HG03060 (cell line): ENCODE results near the gene NUP188.
"Not testable (repeated sequence)": the region's sequence is repeated elsewhere in the genome, so short reads cannot be mapped to it uniquely, and the experiment has no call there.

Experiments used
- ATAC-seq: cut with Tn5 transposase; IDR thresholded peaks from one replicate; pipeline ENCODE4 v1.9.1; 2021; ENCODE audit warnings: low read depth, moderate number of reproducible peaks; ENCODE audit not compliant: unreplicated experiment

Gene NUP188

DNA sequence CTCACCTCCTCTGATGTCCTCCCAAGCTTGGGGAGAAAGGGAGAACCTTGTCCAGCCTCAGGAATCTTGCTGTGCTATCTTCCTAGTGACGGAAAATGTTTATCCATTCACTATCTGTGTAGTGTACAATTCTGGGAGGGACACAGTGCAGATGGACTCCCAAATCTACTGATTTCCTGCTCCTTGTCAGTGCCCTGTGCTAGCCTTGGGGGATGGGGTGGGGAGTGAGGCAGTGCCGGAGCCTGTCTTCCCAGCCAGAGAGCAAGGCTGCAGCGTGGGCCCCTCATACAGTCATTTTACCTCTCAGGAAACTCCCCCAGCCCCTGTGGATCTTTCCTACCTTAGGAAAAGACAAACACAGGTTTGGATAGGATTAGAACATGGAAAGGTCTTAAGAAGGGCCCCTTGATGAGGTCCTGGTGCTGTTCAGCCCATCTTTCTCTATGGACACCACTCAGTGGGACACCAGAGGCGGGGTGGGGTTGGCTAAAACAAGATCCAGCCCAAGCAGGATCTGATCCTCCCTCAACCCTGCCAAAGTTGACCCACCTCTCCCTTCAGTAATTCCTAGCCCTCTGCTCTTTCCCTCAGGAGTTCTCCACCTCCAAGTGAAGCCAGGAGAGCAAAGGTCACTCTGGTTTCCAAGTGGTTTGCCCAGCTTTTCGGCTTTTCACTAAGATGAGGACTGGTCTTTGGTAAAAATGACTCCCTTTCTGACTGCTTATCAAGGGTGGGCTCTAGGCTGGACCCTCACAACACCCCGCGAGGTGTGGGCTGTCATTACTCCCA, 3.5 kb upstream of the NUP188 start:
- ATAC-seq = no peak

DNA sequence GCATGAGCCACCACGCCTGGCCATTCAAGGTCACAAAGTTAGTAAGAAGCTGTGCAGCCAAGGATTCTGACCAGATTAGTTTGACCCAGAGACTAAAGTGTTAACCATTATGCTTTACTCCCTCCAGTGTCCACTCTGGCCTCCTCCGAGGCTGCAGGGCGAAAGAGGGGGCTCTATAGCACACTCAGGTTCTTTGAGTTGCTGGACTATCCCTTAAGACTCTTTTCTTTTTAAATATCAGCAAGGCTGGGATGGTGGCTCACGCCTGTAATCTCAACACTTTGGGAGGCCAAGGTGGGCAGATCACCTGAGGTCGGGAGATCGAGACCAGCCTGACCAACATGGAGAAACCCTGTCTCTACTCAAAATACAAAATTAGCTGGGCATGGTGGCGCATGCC, 2.5 kb upstream of the NUP188 start:
- ATAC-seq = not testable (repeated sequence)

DNA sequence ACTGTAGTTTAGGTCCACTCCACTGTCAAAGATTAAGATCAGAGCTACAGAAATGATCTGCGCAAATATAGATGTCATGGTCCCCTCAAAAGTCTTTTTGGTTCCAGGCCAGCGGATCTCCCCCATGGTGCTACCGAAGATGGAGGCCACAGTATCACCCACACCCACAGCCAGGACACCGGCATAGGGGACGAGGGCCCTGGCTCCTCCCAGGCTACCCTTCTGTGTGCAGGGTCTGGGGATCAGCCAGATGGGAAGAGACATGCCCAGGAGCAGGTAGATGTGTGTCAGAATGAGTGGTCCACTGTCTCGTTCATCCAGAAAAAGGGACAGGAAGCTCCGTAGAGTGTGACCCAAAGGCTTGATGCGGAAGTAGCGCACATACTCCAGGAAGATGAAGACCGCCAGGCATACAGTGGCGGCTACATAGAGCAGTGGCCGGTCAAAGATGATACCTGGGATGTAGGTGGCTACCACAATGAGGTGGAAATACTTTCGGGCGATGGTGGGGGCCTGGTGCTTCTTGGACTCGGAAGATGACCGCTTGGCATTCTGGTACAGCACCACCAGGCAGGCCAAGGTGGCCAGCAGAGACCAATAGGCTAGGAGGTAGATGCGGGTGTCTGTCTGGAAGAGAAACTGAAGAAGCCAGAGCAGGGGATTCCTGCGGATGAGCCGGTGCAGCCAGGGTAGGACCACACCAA, 1.5 kb upstream of the NUP188 start:
- ATAC-seq = no peak

DNA sequence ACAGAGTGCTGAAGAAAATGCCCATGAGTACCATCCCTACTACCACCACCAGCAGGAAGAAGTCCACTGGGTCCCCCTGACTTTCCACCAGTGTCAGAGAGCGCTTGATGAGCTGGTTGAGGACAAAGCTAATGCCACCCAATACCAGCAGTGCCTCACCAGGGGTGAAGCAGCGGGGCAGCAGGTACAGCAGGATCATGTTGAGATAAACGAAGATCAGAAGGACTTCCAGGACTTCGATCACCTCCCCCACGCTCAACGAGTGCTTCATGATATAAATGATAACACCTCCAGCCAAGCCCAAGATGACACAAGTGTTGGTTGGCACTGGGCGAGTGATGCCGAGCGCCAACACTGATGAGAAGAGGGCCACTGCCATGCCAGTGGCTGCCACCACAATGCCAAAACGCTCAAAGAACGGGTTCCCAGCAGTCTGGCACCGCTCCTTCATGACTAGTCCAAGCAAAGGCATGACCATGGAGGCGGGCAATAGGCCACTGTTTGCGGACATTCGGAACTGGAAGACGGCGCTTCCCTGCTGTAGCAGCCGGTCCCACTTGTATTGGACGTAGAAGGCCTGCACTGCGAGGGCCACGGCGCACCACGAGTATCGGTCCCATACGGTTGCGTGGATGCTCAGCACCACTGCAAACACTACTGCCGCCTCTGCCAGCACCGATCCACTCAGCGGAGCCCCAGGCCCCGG, 775 bp upstream of the NUP188 start:
- ATAC-seq = peak; percentile 20

DNA sequence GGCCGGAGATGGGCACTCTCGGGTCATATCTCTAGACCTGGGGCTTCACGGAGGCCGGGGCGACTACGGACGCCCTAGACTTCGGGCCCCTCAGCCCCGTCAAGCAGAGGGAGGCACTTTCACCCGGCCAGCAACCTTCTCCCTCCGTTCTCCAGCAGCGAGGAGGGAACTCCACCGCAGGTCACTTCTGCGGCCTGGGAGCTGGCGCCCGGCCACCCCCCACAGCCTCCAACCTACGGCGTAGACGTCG, 297 bp upstream of the NUP188 start:
- no peak for ATAC-seq

DNA sequence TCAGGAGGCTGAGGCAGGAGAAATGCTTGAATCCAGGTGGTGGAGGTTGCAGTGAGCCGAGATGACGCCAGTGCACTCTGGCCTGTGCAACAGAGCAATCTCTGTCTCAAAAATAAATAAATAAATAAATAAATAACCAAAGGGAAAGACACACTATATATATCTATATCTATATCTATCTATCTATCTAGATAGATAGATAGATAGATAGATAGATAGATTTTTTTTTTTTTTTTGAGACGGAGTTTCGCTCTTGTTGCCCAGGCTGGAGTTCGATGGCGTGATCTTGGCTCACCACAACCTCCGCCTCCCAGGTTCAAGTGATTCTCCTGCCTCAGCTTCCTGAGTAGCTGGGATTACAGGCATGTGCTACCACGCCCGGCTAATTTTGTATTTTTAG, 13.9 kb downstream of the NUP188 start:
- ATAC-seq = not testable (repeated sequence)

DNA sequence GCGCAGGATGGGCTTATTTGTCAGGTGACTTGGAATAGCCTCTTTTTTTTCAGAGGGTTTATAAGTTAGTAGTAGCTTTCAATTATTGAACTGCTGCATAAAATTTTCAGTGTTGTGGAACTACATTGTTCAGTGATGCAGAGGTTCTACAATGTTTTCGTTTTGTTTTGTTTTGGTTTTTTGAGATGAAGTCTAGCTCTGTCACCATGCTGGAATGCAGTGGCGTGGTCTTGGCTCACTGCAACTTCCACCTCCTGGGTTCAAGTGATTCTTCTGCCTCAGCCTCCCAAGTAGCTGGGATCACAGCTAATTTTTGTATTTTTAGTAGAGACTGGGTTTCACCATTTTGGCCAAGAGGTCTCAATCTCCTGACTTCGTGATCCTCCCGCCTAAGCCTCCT, 22.0 kb downstream of the NUP188 start:
- no peak for ATAC-seq

DNA sequence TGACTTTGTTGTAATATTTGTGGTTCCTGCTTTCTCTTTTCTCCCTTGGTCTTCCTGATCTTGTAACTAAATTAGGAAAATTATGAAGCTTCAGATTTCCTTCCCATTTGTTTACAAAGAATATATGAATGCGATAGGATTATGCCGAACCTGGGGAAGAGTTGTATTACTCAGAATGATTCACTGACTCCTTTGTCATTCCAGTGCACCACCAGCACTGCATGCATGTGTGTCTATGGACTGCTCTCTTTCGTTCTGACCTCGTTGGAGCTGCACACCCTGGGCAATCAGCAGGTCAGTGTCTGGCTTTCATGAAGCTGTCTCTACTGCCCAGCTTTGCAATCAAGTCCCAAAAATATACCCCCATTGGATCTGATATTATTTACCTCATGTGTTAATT, 25.5 kb downstream of the NUP188 start:
- no peak for ATAC-seq

DNA sequence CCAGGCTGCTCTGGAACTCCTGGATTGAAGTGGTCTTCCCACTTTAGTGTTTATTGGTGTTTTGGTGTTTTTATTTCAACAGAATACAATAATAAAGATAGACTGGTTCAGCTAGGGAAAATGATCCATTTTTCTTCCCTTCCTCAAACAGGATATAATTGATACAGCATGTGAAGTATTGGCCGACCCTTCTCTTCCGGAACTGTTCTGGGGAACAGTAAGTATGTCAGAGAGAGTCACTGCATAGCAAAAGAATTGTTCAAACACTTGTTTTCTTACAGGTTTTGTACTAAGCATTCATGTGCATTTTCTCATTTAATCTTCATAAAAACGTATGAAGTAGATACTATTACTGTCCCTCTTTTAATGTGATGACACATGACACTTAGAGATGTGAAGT, 31.6 kb downstream of the NUP188 start:
- no peak for ATAC-seq

DNA sequence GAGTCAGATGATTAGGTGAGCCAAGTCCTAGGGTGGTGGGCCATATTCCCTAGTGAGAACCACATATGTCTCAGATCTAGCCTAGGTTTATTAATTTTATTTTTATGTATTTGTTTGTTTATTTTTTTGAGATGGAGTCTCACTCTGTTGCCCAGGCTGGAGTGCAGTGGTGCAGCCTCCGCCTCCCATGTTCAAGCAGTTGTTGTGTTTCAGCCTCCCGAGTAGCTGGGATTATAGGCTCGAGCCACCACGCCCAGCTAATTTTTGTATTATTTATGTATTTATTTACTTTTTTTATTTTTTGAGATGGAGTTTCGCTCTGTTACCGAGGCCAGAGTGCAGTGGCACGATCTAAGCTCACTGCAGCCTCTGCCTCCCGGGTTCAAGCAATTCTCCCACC, 36.0 kb downstream of the NUP188 start:
- no peak for ATAC-seq

DNA sequence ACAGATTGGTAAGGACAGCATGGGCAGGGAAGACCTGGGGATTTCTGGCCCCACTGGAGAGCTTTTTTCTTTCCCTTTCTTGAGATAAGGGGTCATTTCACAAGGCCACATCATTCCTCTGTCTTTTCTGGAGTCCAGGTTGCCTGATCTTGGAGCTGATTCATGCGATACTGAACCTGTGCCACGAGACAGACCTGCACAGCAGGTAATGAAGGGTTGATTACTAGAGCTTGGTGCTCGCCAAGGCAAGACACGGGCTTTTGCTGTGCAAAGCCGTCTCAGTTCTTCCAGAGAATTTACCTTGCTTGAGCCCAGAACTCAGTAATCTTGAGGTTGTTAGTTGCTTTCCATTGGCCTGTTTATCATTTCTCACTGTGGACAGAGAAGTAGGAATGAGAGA, 39.2 kb downstream of the NUP188 start:
- no peak for ATAC-seq

DNA sequence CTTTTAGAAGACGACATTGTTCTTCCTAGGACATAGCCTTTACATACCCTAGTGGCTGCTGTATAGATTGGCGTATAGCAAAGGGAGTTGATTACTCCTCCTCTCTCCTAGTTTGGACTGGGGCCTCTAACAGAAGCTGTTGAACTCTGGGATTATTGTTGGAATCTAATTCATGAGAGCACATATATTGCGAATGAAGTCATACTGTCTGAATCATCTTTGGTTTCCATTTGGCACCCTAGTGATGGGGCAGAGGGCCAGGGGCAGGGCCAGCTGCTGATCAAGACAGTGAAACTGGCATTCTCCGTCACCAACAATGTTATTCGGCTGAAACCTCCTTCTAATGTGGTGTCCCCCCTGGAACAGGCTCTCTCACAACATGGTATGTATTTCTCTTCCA, 40.3 kb downstream of the NUP188 start:
- no peak for ATAC-seq

DNA sequence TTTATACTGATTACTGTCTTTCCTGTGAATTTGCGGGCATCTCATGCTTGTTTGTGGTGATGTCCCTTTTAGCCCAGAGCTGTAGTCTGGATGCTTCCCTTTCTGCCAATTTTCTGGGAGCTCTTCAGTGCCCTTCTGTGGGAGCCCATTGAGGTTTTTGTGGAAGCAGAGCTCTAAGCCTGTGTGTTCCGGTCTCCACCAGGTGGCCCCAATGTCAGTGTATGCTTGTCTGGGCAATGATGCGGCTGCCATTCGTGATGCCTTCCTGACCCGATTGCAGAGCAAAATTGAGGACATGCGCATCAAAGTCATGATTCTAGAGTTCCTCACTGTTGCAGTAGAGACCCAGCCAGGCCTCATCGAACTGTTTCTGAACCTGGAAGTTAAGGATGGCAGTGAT, 45.5 kb downstream of the NUP188 start:
- ATAC-seq = no peak

DNA sequence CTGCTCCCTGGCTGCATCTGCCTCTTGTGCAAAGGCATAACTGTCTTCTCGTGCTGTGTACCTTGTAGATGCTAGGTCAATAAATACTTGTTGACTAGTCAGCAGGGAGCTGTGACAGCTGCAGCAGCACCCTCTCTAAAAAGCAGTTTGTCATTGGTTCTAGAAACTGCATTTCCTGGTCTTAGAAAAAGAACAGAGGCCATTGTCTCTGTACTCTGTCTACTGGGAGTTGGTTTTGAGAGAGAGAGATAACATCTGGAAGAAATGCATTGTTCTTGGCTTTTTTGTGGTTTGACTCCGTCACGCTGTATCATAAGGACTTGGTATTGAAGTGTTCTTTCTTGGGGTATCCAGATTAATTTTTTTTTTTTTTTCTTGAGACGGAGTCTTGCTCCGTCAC, 48.3 kb downstream of the NUP188 start:
- ATAC-seq = no peak

DNA sequence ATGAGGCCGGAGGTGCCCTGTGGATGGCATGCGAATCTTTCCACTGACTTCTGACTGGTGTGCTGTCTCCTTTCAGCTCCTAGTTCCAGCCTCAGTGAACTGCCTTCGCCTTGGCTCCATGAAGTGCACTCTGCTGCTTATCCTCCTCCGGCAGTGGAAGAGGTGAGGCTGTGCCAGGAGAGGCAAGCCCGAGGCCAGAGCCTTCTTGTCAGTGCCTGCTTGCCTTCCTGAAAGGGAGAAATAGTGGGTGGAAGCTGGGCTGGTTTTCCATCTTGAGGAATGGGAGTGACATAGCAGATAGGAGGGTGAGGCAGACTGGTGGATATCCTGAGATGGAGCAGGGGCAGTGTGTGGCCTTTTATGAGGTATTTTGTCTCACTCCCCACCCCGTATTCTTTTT, 51.0 kb downstream of the NUP188 start:
- ATAC-seq = no peak

DNA sequence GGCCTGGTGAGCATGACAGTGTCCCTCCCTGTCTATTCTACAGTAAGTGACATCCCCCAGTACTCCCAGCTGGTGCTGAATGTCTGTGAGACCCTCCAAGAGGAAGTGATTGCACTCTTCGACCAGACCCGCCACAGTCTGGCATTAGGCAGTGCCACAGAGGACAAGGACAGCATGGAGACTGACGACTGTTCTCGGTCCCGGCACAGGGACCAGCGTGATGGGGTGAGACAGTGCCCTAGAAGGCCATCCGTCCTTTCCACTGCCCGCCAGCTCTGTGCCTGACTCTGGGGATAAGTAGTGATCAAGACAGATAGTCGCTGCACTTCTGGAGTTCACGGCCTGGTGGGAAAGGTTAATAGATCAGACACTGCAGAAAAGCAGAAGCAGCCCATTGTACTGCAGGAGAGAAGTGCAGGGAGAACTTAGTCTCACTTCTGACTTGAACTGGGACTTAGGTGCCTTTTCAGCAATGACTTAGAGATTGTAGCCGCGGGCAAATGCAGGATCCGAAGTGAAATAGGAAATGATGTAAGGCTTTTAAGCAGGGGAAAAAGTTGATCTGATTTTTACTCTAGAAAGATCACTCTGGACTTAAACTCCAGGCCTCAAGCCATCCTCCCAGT, 52.2 kb downstream of the NUP188 start:
- no peak for ATAC-seq

DNA sequence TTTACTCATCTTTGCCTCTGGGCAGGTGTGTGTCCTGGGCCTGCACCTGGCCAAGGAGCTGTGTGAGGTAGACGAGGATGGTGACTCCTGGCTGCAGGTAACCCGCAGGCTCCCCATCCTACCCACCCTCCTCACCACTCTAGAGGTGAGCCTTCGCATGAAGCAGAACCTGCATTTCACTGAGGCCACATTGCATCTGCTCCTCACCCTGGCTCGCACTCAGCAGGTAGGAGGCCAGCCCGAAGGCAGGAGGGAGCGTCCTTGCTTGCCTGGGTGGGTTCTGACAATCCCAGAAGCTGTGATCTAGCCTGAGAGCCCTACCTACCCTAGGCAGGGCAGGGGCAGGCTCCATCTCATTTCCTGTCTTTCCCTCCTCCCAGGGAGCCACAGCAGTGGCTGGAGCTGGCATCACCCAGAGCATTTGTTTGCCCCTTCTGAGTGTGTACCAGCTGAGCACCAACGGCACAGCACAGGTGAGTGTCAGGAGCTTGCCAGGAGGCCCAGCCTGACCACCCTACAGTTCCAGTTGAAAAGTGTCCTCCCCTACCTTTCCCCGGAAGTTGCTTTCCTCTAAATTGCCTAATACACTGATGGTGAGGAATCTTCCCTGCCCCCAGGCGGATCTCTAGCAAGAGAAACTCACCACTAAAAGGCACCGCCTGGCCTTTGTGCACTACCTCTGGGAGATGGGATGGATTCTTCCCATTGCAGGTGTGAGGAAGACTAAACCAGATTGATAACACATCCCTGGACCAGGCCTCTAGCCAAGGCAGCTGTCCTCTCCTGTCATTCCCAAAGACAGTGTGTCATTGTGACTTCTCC, 54.2 kb downstream of the NUP188 start:
- ATAC-seq = no peak

DNA sequence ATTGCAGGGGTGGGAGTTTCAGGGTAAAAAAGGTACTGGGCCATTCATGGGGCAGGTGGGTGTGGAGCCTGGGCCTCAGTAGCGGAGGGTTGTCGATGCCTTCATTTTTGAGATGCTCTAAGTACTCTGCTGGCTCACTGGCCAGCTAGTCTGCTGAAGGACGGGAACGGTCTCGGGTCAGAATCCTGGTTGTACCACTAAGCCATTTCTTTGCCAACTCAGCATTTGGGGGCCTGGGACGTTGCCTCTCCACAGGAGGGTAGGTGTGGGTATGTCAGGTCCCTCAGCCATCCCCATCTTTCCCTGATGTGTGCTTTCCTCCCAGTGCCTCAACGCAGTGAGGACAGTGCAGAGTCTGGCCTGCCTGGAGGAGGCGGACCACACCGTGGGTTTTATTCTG, 55.5 kb downstream of the NUP188 start:
- ATAC-seq = no peak

DNA sequence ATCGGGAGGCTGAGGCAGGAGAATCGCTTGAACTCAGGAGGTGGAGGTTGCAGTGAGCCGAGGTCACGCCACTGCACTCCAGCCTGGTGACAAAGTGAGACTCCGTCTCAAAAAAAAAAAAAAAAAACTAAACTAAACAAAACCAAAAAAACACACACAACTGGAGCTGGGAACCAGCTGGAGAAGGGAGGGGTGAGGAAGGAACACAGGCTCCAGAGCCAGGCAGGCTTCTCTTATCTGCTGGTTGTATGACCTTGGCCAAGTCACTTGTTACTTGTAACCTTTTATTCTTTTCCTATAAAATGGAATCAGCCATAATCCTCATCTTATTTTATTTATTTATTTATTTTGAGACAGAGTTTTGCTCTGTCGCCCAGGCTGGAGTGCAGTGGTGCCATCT, 56.7 kb downstream of the NUP188 start:
- ATAC-seq = not testable (repeated sequence)

DNA sequence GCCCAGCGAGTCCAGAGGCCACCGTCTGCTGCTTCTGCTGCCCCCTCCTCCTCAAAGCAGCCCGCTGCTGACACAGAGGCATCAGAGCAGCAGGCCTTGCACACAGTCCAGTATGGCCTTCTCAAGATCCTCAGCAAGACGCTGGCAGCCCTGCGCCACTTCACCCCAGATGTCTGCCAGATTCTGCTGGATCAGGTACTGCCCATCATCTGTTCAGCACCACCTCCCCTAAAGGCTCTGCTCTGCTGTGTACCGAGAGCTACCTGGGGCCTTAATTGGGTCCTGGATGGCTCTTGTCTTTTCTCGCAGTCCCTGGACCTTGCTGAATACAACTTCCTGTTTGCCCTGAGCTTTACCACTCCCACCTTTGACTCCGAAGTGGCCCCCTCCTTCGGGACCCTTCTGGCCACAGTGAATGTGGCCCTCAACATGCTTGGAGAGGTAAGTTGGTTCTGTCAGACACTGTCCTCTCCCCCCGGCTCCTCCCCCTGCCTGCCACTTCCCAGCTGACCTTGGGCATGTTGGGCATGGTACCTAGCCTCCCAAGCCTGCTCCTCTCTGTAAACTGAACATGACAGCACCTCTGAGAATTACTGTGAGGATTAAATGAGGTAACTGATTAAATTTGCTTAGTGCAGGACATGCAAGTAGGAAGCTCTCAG, 58.0 kb downstream of the NUP188 start:
- ATAC-seq = no peak
